Activated T-helper 1 cell treated with anti-CD3 and anti-CD28 coated beads, Interleukin-12 subunit alpha, Interleukin-12 subunit beta, Interleukin-2, Interleukin-4 antibody, amounts not matched to agents 30 ng/mL and 10 ng/mL and 1 ng/mL, durations not matched to agents 14 hours and 24 hours and 36 hours (primary cell): ENCODE measurements around the gene IGSF21. TPM values are rescaled to one million over a fixed set of nuclear protein-coding genes. Genes with fewer than 3 reads are reported as not detected.

Experiments used
- DNase-seq: peaks from one replicate; pipeline ENCODE4 v3.0.0; 2021; ENCODE audit warnings: low spot score
- H3K27ac Mint-ChIP-seq: one replicate; pipeline ENCODE4 v1.8.0; 2021; ENCODE audit warnings: mild to moderate bottlenecking, mixed read lengths
- H3K27me3 Mint-ChIP-seq: one replicate; pipeline ENCODE4 v1.8.0; 2022; ENCODE audit warnings: mild to moderate bottlenecking, moderate library complexity, mixed read lengths; ENCODE audit not compliant: insufficient read depth
- H3K36me3 Mint-ChIP-seq: one replicate; pipeline ENCODE4 v1.8.0; 2021; ENCODE audit warnings: low read depth, mixed read lengths
- H3K4me1 Mint-ChIP-seq: one replicate; pipeline ENCODE4 v1.8.0; 2021; ENCODE audit warnings: low read depth, mixed read lengths
- H3K4me3 Mint-ChIP-seq: one replicate; pipeline ENCODE4 v1.8.0; 2021; ENCODE audit warnings: mild to moderate bottlenecking, moderate library complexity, mixed read lengths
- H3K9me3 Mint-ChIP-seq: one replicate; pipeline ENCODE4 v1.8.0; 2021; ENCODE audit warnings: mixed read lengths
- intact Hi-C: fragments of 100-400 bp; cut with micrococcal nuclease; formaldehyde crosslinking; loops from one replicate; pipeline ENCODE4 v1.15.1; 2024
- total RNA-seq: library from RNA; stranded (reverse); gene quantifications from 2 replicates; pipeline ENCODE4 v1.2.3, GENCODE V29; 2022

IGSF21 gene
- total RNA-seq, 1 donor from 2014 or later: not detected

DNA sequence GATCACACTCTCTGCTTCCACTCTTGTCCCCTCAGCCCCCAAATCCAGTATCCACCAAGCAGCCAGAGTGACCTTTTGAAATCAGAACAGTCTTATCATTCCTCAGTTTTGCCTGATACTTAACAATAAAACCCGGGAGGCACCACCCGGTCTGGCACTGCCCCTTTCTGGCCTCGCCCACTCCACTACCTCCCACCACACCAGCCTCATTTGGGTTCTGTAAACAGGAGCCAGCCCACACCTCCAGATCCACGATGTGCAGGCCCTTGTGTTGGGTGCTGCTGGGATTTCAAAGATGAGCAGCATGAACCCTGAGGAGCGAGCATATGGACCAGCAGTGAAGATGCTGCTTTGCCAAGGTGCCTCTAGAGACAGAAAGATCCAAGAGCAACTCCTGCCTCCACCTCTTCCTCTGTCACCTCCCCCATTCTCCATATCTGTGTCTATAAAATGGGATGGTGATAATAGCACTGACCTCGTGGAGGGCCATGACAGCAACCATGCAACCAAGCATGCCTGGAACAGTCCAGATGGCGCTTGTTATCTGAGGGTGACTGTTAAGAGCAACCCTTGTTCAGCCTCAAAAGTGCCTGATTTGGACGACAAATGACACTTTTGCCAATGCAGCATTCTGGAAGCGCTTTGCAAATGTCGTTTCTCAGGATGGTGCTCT, 136.0 kb downstream of the IGSF21 start:
- DNase-seq: no peak
- Mint-ChIP-seq H3K27me3 (peaks cover 2% of the 10 kb centered on the region), H3K9me3 (no peaks in the 10 kb centered on the region), H3K36me3 (no peaks in the 10 kb centered on the region), H3K27ac (no peak overlapping the region), H3K4me3 (no peak overlapping the region), H3K4me1 (no peaks in the 10 kb centered on the region)
- intact Hi-C loops: no loop called here

DNA sequence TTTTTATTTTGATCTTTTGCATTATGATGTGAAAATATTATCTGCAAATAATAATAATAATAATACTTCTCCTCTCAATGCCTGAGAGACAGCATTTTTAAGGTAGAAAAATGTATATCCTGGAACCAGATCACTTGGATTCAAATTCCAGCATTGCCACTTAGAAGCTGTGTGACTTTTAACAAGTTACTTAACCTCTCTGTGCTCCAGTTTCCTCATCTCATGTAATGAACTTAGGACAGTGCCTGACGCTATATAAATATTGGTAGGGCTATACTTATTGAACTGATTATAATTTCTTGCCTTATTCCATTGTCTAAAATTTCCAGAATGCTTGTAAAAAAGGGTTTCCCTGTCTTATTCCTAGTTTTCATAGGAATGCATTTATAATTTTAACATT, 137.2 kb downstream of the IGSF21 start:
- no peaks in the 10 kb centered on the region for H3K36me3 Mint-ChIP-seq
- intact Hi-C loops: no loop called here
- no peak overlapping the region for H3K27ac Mint-ChIP-seq
- H3K27me3 Mint-ChIP-seq: peaks cover under 1% of the 10 kb centered on the region
- no peaks in the 10 kb centered on the region for H3K9me3 Mint-ChIP-seq
- DNase-seq: no peak
- H3K4me1 Mint-ChIP-seq: no peaks in the 10 kb centered on the region
- H3K4me3 Mint-ChIP-seq: no peak overlapping the region

DNA sequence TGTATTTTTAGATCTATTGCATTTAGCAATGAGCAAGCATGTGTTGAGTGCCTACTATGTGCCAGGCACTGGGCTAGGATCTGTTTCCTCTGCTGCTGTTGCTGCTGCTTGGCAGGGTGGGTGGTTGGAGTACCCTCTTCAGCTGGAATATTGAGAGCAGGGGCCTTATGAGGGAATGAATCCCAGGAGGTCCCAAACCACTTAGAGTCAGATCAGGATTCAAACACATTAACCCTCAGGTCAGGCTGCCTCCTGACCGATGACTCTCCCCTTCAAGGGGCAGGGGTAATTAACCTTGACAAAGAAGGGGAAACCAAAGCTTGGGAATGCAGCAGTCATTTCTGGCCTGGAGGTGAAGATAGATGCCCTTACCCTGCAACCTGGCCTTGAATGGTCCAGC, 138.0 kb downstream of the IGSF21 start:
- Mint-ChIP-seq H3K4me1 (no peaks in the 10 kb centered on the region), H3K9me3 (no peaks in the 10 kb centered on the region), H3K27me3 (no peaks in the 10 kb centered on the region), H3K36me3 (no peaks in the 10 kb centered on the region), H3K4me3 (no peak overlapping the region), H3K27ac (no peak overlapping the region)
- intact Hi-C loops: no loop called here
- no peak for DNase-seq

DNA sequence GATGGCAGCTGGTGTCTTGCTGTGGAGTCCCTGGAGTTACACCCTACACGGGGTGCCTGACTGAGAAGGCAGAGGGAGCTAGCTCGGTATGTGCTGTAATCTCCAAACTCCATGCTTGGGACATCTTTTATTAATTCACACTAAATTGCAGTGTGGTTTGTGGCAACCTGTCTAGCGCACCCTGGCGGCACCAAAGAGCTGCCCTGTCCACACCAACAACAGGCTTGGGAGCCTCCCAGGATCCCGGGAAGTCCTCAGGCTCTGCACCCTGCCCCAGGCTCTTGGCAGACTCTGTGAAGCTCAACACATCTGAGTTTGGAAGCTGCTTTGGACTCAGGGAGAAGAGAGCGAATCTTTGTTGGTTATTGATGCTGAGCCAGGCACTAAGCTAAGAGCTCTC, 138.9 kb downstream of the IGSF21 start:
- Mint-ChIP-seq H3K4me3 (no peak overlapping the region), H3K36me3 (no peaks in the 10 kb centered on the region), H3K27ac (no peak overlapping the region), H3K4me1 (no peaks in the 10 kb centered on the region), H3K9me3 (peaks cover 4% of the 10 kb centered on the region), H3K27me3 (no peaks in the 10 kb centered on the region)
- no peak for DNase-seq
- intact Hi-C loops: no loop called here

DNA sequence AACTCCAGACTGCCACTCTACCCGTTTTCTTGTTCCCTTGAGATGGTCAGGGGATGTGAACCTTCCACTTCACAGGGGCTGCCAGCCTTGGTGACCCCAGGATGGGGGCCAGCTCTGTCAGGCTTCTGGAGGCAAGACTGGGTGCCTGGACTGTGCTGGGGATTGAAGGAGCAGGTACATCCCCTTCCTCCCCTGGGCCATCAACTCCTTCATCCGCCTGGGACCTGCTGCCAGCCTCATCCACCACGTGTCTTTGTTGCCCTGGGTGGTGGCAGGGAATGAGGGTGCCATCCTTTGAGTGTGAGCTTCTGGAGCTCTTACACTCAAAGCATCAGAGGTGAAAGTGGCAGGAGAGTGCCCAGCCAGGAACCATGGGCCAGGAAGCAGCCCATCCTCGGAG, 139.6 kb downstream of the IGSF21 start:
- Mint-ChIP-seq H3K4me3 (no peak overlapping the region), H3K36me3 (no peaks in the 10 kb centered on the region), H3K27me3 (no peaks in the 10 kb centered on the region), H3K4me1 (no peaks in the 10 kb centered on the region), H3K27ac (no peak overlapping the region), H3K9me3 (peaks cover 4% of the 10 kb centered on the region)
- intact Hi-C loops: no loop called here
- DNase-seq: no peak

DNA sequence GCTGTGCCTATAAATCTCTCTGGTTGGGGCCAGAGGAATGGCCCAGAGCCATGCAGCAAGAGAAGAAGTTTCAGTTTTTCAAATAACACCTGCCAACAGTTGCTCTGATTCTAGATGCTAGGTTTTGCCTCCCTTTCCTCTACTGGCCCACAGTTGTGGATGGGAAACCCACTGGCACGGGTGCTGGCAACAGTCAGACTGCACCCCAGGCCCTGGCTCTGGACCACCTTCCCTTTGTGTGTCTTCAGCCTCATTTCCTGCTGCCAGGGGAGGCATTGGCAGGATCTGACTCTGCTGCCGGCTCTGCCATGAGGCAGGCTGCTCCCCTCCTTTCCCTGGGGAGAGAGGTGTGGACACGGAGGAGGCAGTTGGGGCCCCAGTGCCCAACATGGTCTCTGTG, 142.0 kb downstream of the IGSF21 start:
- Mint-ChIP-seq H3K4me3 (no peak overlapping the region), H3K27ac (no peak overlapping the region), H3K9me3 (peaks cover 4% of the 10 kb centered on the region), H3K36me3 (no peaks in the 10 kb centered on the region), H3K27me3 (no peaks in the 10 kb centered on the region), H3K4me1 (no peaks in the 10 kb centered on the region)
- no peak for DNase-seq
- intact Hi-C loops: no loop called here

DNA sequence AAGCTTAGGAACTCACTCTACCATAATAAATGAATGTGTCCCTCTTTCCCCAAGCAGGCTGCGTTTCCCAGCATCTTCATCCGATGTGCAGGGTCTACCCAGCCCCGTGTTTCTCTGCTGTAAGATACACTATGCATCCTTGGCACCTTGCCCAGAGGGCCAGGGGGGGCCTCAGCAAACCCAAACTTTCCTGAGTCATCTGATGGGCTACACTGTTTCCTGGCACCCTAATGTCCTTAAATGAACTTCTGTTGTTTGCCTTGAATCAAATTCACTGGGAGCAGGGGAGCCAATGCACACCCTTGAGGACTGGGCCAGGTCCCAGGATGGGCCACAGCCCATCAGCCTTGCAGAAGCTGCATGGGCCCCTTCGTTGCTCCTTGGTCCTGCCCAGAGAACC, 145.5 kb downstream of the IGSF21 start:
- H3K27me3 Mint-ChIP-seq: no peaks in the 10 kb centered on the region
- H3K27ac Mint-ChIP-seq: no peak overlapping the region
- H3K4me1 Mint-ChIP-seq: no peaks in the 10 kb centered on the region
- no peak for DNase-seq
- H3K36me3 Mint-ChIP-seq: no peaks in the 10 kb centered on the region
- peaks cover 4% of the 10 kb centered on the region for H3K9me3 Mint-ChIP-seq
- no peak overlapping the region for H3K4me3 Mint-ChIP-seq
- intact Hi-C loops: no loop called here

DNA sequence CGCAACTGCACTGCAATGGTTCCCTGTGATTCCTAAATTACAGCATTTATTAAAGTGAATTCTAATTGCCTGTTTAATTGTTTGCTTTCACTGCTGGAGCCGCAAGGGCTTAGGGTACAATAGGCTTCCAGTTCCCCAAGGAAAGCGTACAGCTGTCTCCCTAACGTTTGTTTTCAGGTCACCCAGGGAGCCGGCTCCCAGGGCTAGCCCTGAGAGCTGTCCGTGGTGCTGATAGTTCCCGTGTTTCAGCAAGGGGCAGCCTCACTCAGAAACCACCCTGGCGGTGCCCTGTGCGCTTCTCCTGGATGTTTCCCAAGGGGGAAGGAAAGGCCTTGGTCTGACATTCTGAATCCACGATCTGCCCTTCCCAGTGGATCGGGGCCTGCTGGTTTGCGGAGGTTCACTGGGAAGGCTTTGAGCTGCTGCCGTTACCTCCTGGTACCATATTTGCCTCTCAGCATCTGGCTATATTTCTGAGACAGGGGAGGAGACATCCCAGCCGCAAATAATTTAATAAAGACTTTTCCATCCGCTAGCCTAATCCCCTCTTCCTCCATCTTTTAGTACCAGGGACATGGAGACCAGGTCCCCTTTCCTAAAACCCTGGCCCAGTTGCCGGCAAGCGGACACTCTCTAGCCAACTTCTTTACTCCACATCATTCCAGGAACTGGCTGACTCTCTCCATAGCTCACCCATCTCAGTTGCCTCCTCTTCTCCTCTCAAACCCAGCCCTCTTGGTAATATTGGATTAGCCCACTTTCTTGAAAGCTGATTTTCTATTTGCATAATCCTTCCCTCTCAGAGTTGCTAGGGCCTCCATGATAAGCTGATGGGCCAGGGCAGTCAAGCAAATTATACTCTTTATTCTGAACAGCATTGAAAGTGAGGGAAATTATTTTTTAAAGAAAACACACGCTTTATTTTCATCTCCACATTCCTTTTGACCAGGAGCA, 149.0 kb downstream of the IGSF21 start:
- H3K27me3 Mint-ChIP-seq: no peaks in the 10 kb centered on the region
- H3K27ac Mint-ChIP-seq: no peak overlapping the region
- intact Hi-C loops: no loop called here
- H3K36me3 Mint-ChIP-seq: no peaks in the 10 kb centered on the region
- H3K4me1 Mint-ChIP-seq: no peaks in the 10 kb centered on the region
- no peak overlapping the region for H3K4me3 Mint-ChIP-seq
- H3K9me3 Mint-ChIP-seq: no peaks in the 10 kb centered on the region
- peak; percentile 2 for DNase-seq

DNA sequence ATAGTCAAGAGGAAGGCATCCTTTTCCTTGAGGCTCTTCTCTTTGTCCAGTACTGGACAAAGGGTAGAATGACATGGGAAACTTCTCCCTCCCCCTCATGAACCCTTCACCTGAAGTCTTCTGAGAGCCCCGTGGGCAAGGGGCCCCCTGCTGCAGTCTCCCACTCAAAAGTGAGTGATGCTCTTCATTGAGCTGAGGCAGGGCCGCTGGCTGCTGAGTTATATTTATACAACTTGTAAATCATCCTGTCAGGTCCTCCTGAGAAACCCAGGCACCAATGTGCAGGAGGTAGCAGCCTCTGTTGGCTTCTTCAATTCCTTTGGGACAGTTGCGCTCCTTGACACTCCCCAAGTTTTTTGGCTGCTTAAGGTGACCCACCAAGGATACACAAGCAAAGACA, 150.2 kb downstream of the IGSF21 start:
- intact Hi-C loops: no loop called here
- no peak overlapping the region for H3K27ac Mint-ChIP-seq

DNA sequence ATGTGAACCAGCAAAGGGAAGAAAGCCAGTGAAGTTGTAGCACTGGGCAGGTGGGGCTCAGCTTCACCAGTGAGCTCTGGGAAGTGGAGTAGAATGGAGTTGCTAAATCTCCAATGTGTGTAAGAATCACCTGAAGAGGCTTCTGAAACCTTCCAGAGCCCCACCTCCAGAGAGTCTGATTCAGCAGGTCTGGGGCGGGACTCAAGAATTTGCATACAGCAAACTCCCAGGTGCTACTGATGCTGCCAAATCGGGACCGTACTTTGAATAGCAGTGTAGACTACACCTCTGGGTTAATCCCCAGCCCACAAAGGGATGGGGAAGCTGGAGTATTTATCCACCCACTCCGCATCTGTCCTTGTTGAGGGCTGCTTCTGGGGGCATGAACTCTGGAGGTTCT, 154.3 kb downstream of the IGSF21 start:
- Mint-ChIP-seq H3K27me3 (no peaks in the 10 kb centered on the region), H3K36me3 (no peaks in the 10 kb centered on the region), H3K4me3 (no peak overlapping the region), H3K9me3 (no peaks in the 10 kb centered on the region), H3K27ac (no peak overlapping the region), H3K4me1 (no peaks in the 10 kb centered on the region)
- intact Hi-C loops: no loop called here
- no peak for DNase-seq

More for the DNA sequence above, 150.2 kb downstream of the IGSF21 start:
- Mint-ChIP-seq H3K4me1 (no peaks in the 10 kb centered on the region), H3K27me3 (no peaks in the 10 kb centered on the region), H3K9me3 (no peaks in the 10 kb centered on the region), H3K4me3 (no peak overlapping the region), H3K36me3 (no peaks in the 10 kb centered on the region)
- DNase-seq: no peak

DNA sequence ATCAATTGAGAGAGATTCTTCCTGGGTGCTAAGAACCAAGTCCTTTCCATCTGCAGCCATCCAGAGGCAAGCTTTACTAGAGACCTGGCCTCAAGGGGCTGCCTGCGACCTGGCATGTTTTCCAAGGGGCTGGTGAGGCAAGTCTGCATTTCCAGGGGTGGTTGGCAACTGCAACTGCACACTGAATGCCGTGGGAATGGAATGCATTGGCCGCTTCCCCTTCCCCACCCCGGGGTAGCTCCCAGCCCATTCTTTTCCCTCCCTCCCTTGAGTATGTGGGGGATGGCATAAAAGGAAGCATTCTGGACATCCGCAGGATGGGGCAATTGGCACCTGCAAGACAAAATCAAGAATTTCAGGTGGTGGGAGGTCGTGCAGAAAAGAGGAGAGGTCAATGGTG, 155.1 kb downstream of the IGSF21 start:
- Mint-ChIP-seq H3K4me1 (no peaks in the 10 kb centered on the region), H3K36me3 (no peaks in the 10 kb centered on the region), H3K27me3 (no peaks in the 10 kb centered on the region), H3K4me3 (no peak overlapping the region), H3K9me3 (no peaks in the 10 kb centered on the region), H3K27ac (no peak overlapping the region)
- intact Hi-C loops: no loop called here
- no peak for DNase-seq

DNA sequence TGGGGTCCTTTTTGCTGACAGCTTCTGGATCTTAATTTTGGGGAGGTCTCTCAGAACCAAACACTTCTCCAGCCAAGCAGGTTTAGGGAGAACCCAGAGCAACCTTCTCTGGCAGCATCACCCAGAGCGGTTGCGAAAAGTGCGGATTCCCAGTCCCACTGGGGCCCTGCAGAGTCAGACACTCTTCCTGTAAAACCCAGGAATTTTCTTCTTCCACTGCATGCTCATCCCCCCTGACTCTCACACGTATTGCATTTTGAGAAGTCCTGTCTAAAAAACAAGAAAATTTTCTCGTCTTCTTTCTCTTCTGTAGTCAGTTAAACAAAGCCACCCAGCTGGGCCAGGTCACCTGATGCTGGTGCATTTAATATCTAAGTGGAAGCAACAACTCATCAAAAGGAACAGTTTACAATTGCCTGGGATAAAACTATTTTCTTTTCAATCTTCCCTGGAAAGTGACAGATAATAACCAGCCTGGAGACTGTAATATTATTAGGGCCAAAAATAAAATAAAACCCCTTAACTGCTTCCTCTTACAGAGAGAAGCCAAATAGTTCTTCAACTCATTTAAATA, 156.0 kb downstream of the IGSF21 start:
- Mint-ChIP-seq H3K27me3 (no peaks in the 10 kb centered on the region), H3K4me3 (no peak overlapping the region), H3K36me3 (no peaks in the 10 kb centered on the region), H3K9me3 (no peaks in the 10 kb centered on the region), H3K27ac (no peak overlapping the region), H3K4me1 (no peaks in the 10 kb centered on the region)
- DNase-seq: no peak
- intact Hi-C loops: no loop called here

DNA sequence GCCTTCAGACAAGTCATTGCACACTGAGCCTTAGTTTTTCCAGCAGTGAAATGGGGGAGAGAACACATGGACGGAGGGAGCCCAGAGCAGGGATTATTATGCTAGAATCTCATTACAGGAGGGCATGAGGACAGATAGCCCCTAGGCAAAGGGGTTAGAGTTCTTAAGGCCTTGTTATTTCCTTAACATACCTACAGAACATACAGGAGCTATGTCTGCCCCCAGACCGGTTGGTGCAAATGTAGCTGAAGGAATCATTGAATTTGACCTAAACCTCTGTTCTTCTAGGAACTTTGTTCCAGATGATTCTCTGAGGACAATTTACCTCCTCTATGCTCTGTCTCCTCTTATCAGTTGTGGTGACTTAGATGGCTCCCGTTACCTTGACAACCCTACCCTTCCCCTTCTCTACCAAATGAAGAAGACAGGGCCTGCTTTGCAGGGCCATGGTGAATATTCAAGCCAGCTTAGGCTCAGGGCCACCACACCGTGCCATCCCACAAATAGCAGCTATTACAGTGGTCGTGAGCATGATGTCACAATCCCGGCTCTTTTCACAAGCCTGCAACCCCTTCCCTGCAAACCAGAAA, 156.9 kb downstream of the IGSF21 start:
- H3K36me3 Mint-ChIP-seq: no peaks in the 10 kb centered on the region
- no peak overlapping the region for H3K27ac Mint-ChIP-seq
- H3K27me3 Mint-ChIP-seq: no peaks in the 10 kb centered on the region
- no peak for DNase-seq
- H3K9me3 Mint-ChIP-seq: no peaks in the 10 kb centered on the region
- H3K4me3 Mint-ChIP-seq: no peak overlapping the region
- H3K4me1 Mint-ChIP-seq: no peaks in the 10 kb centered on the region
- intact Hi-C loops: no loop called here
